H1 (cell line): Measurements from ENCODE around the gene MPHOSPH9. TPM values are rescaled to one million over a fixed set of nuclear protein-coding genes. Genes with fewer than 3 reads are reported as not detected.

ENCODE experiments used
- CTCF ChIA-PET: fragments of 300-600 bp; sonication (Branson Sonifier 250); formaldehyde crosslinking; loops from one replicate; lab custom pipeline; 2021; ENCODE audit not compliant: partially characterized antibody; lab: Charles Lee
- POLR2A ChIA-PET: fragments of 300-600 bp; sonication (Branson Sonifier 250); formaldehyde crosslinking; loops from one replicate; lab custom pipeline; 2021; ENCODE audit warnings: inconsistent platforms; ENCODE audit not compliant: partially characterized antibody; lab: Charles Lee
- DNase-seq, 2 experiments: peaks; one replicate each; pipeline versions ENCODE4 v3.0.0 to v3.0.0-alpha.2; 2010 to 2022; ENCODE audit warnings: low spot score in 2 of 2, low read depth in 1 of 2, mixed read lengths in 1 of 2
- FAIRE-seq: peaks from 2 replicates; lab custom pipeline; 2011; peaks lifted over from hg19 to GRCh38; lab: Jason Lieb, UNC
- H2AFZ ChIP-seq: 2 replicates; pipeline ENCODE4 v1.8.1; 2012; ENCODE audit warnings: low read length, inconsistent platforms
- H2AK5ac ChIP-seq: 2 replicates; pipeline ENCODE4 v1.6.1; 2013; ENCODE audit warnings: low read depth, low read length
- H2BK120ac ChIP-seq: replicated peaks from 2 replicates; pipeline ENCODE3; 2013; ENCODE audit warnings: low read depth, low read length, inconsistent platforms
- H2BK12ac ChIP-seq: 2 replicates; pipeline ENCODE4 v1.6.1; 2013; ENCODE audit warnings: low read depth, low read length
- H2BK15ac ChIP-seq: 2 replicates; pipeline ENCODE4 v1.6.1; 2013; ENCODE audit warnings: low read length
- H2BK20ac ChIP-seq: 2 replicates; pipeline ENCODE4 v1.6.1; 2013; ENCODE audit warnings: low read length
- H2BK5ac ChIP-seq: 2 replicates; pipeline ENCODE4 v1.6.1; 2013; ENCODE audit warnings: low read depth, low read length
- H3K14ac ChIP-seq: 2 replicates; pipeline ENCODE4 v1.6.1; 2013; ENCODE audit warnings: inconsistent platforms; ENCODE audit not compliant: insufficient read length
- H3K18ac ChIP-seq: 2 replicates; pipeline ENCODE4 v1.6.1; 2013; ENCODE audit warnings: low read length; ENCODE audit errors: extremely low read depth
- H3K23ac ChIP-seq: 2 replicates; pipeline ENCODE4 v1.6.1; 2013; ENCODE audit warnings: inconsistent platforms; ENCODE audit not compliant: insufficient read length
- H3K23me2 ChIP-seq: 2 replicates; pipeline ENCODE4 v1.6.1; 2013; ENCODE audit warnings: low read depth, low read length
- H3K27ac ChIP-seq: 2 replicates; pipeline ENCODE4 v1.6.1; 2011; ENCODE audit warnings: low read depth, low read length, inconsistent platforms
- H3K27me3 ChIP-seq, 4 experiments: replicated peaks in 1 of 4; 1 replicate in 1 of 4; 2 replicates in 3 of 4; pipeline versions ENCODE4 v1.6.1 to v1.8.1; 2011 to 2013; ENCODE audit warnings: low read length in 3 of 4, mild to moderate bottlenecking in 3 of 4, inconsistent platforms in 2 of 4, mixed read lengths in 2 of 4, moderate library complexity in 1 of 4; ENCODE audit not compliant: control insufficient read depth in 3 of 4, insufficient read depth in 3 of 4; ENCODE audit errors: extremely low read depth in 1 of 4
- H3K36me3 ChIP-seq, 4 experiments: 2 replicates each; pipeline versions ENCODE4 v1.6.1 to v1.8.1; 2011 to 2013; ENCODE audit warnings: mild to moderate bottlenecking in 4 of 4, low read length in 3 of 4, moderate library complexity in 2 of 4, control low read depth in 1 of 4, inconsistent platforms in 1 of 4; ENCODE audit not compliant: insufficient read depth in 4 of 4, control insufficient read depth in 2 of 4
- H3K4ac ChIP-seq: replicated peaks from 2 replicates; pipeline ENCODE3; 2013; ENCODE audit warnings: low read length, low read depth, mixed read lengths, inconsistent platforms; ENCODE audit not compliant: insufficient read length
- H3K4me1 ChIP-seq, 4 experiments: replicated peaks in 1 of 4; 1 replicate in 1 of 4; 2 replicates in 3 of 4; pipeline versions ENCODE4 v1.6.1 to v1.8.1; 2011 to 2013; ENCODE audit warnings: low read length in 3 of 4, inconsistent platforms in 2 of 4, mixed read lengths in 1 of 4; ENCODE audit not compliant: insufficient read depth in 4 of 4, control insufficient read depth in 3 of 4
- H3K4me2 ChIP-seq, 2 experiments: 2 replicates each; pipeline versions ENCODE4 v1.6.1 to v1.8.1; 2011 to 2013; ENCODE audit warnings: low read depth in 2 of 2, low read length in 2 of 2, control low read depth in 1 of 2, inconsistent platforms in 1 of 2, mild to moderate bottlenecking in 1 of 2; ENCODE audit not compliant: insufficient read depth in 1 of 2
- H3K4me3 ChIP-seq, 4 experiments: fragments of 200-600, 300-600 bp in 1 of 4; sonication (generic), shearing (Covaris generic), sonication (Bioruptor Twin) in 1 of 4; 2 replicates each; pipeline versions ENCODE4 v1.5.1 to v1.8.1; 2011 to 2016; ENCODE audit warnings: low read length in 4 of 4, low read depth in 3 of 4, control low read depth in 2 of 4, inconsistent platforms in 2 of 4, mild to moderate bottlenecking in 2 of 4, mixed read lengths in 1 of 4, moderate library complexity in 1 of 4; ENCODE audit not compliant: insufficient read depth in 2 of 4; ENCODE audit errors: extremely low read depth in 1 of 4
- H3K56ac ChIP-seq: replicated peaks from 2 replicates; pipeline ENCODE3; 2013; ENCODE audit warnings: low read depth, mild to moderate bottlenecking, mixed read lengths, low read length, inconsistent platforms; ENCODE audit not compliant: insufficient read length
- H3K79me1 ChIP-seq: 2 replicates; pipeline ENCODE4 v1.6.1; 2013; ENCODE audit warnings: low read depth, low read length, control low read depth
- H3K79me2 ChIP-seq, 2 experiments: 2 replicates each; pipeline versions ENCODE4 v1.6.1 to v1.8.1; 2012 to 2013; ENCODE audit warnings: low read length in 2 of 2, mild to moderate bottlenecking in 2 of 2, inconsistent platforms in 1 of 2; ENCODE audit not compliant: insufficient read depth in 2 of 2, control insufficient read depth in 1 of 2
- H3K9ac ChIP-seq, 4 experiments: replicated peaks in 1 of 4; 1 replicate in 1 of 4; 2 replicates in 3 of 4; pipeline versions ENCODE4 v1.6.1 to v1.8.1; 2011 to 2013; ENCODE audit warnings: low read depth in 3 of 4, low read length in 3 of 4, control low read depth in 2 of 4, mild to moderate bottlenecking in 2 of 4, moderate library complexity in 2 of 4, inconsistent platforms in 1 of 4; ENCODE audit errors: extremely low read depth in 1 of 4
- H3K9me3 ChIP-seq, 2 experiments: 2 replicates each; pipeline versions ENCODE4 v1.6.1 to v1.8.1; 2012 to 2013; ENCODE audit warnings: mild to moderate bottlenecking in 2 of 2, moderate library complexity in 2 of 2, control low read depth in 1 of 2, inconsistent platforms in 1 of 2, low read depth in 1 of 2, low read length in 1 of 2, mixed read lengths in 1 of 2; ENCODE audit not compliant: insufficient read depth in 2 of 2
- H4K20me1 ChIP-seq, 2 experiments: replicated peaks in 1 of 2; 2 replicates each; pipeline versions ENCODE3 to v1.8.1; 2011 to 2013; ENCODE audit warnings: inconsistent platforms in 2 of 2, low read length in 2 of 2, mild to moderate bottlenecking in 1 of 2; ENCODE audit not compliant: insufficient read depth in 2 of 2, control insufficient read depth in 1 of 2
- H4K5ac ChIP-seq: 2 replicates; pipeline ENCODE4 v1.6.1; 2013; ENCODE audit warnings: low read length, low read depth, mixed read lengths, inconsistent platforms; ENCODE audit not compliant: insufficient read length
- H4K8ac ChIP-seq: 2 replicates; pipeline ENCODE4 v1.8.0; 2013; ENCODE audit warnings: mild to moderate bottlenecking, moderate library complexity, low read length, inconsistent platforms; ENCODE audit not compliant: insufficient read depth; ENCODE audit errors: extremely low read depth
- H4K91ac ChIP-seq: replicated peaks from 2 replicates; pipeline ENCODE3; 2013; ENCODE audit warnings: low read length, mixed read lengths, inconsistent platforms; ENCODE audit not compliant: insufficient read length
- EP300 ChIP-seq, 2 experiments: IDR thresholded peaks; 1 replicate in 1 of 2; 2 replicates in 1 of 2; pipeline ENCODE4 v1.6.1; 2011 to 2012; ENCODE audit warnings: low read depth in 2 of 2, low read length in 2 of 2, mild to moderate bottlenecking in 2 of 2, borderline replicate concordance in 1 of 2, inconsistent platforms in 1 of 2, moderate library complexity in 1 of 2
- HDAC2 ChIP-seq, 2 experiments: fragments of 300-600 bp in 1 of 2; sonication (generic) in 1 of 2; IDR thresholded peaks; 2 replicates each; pipeline ENCODE4 v1.6.1; 2011 to 2012; ENCODE audit warnings: low read depth in 2 of 2, low read length in 2 of 2, mild to moderate bottlenecking in 2 of 2, moderate library complexity in 2 of 2, borderline replicate concordance in 1 of 2, inconsistent platforms in 1 of 2
- JUN ChIP-seq: IDR thresholded peaks from 2 replicates; pipeline ENCODE4 v1.6.1; 2011; ENCODE audit warnings: low read depth, mild to moderate bottlenecking, improper control_type of control experiment, low read length
- NRF1 ChIP-seq: IDR thresholded peaks from 2 replicates; pipeline ENCODE4 v1.6.1; 2011; ENCODE audit warnings: mild to moderate bottlenecking, low read depth, low read length, improper control_type of control experiment
- PHF8 ChIP-seq: fragments of 200-600 bp; sonication (generic); conservative IDR thresholded peaks from 2 replicates; pipeline ENCODE4 v1.7.1; 2012; ENCODE audit warnings: low read depth, mild to moderate bottlenecking, inconsistent platforms, low read length, moderate library complexity
- RNF2 ChIP-seq: fragments of 200-900, 300-1000 bp; sonication (generic); IDR thresholded peaks from 2 replicates; pipeline ENCODE4 v1.7.1; 2016; ENCODE audit warnings: borderline replicate concordance, low read depth, mild to moderate bottlenecking, antibody characterized with exemption, low read length; ENCODE audit not compliant: poor library complexity, severe bottlenecking; ENCODE audit errors: missing control alignments
- RXRA ChIP-seq: IDR thresholded peaks from 2 replicates; pipeline ENCODE4 v1.6.1; 2011; ENCODE audit warnings: low read depth, mild to moderate bottlenecking, low read length, moderate library complexity; ENCODE audit not compliant: insufficient read depth
- TBP ChIP-seq: IDR thresholded peaks from 2 replicates; pipeline ENCODE4 v1.6.1; 2011; ENCODE audit warnings: low read depth, low read length, improper control_type of control experiment
- WGBS, 2 experiments: shearing (Covaris generic) in 1 of 2; methylation state at CpG; one replicate each; pipeline versions ENCODE4 v1.1.6 to v1.1.7; 2013 to 2015; ENCODE audit warnings: low lambda C conversion rate in 2 of 2, mixed read lengths in 2 of 2, inconsistent platforms in 1 of 2, low coverage in 1 of 2, missing lambda C conversion rate in 1 of 2; ENCODE audit not compliant: insufficient replicate concordance in 2 of 2, insufficient coverage in 1 of 2, insufficient read length in 1 of 2; ENCODE audit errors: extremely low coverage in 1 of 2, missing lambda C conversion rate in 1 of 2; 5-methylcytosine and 5-hydroxymethylcytosine counted together
- polyA plus RNA-seq, 7 experiments: library from polyadenylated mRNA; depleted of rRNA in 3 of 7; stranded (reverse) in 5 of 7; unstranded in 2 of 7; fragments of >200 nt in 5 of 7; fragments of 200-250 nt in 2 of 7; gene quantifications; 1 replicate in 5 of 7; 2 replicates in 1 of 7; 4 replicates in 1 of 7; pipeline versions ENCODE4 v1.2.1 to v1.2.3, GENCODE V29; 2011 to 2013; ENCODE audit warnings: missing spikeins in 2 of 7, mixed read lengths in 2 of 7
- total RNA-seq: library from RNA; stranded (reverse); fragmentation: NEBNext Ultra II Directional; extraction: Animal tissue kit (Norgen Biotek cat#: 25700); gene quantifications from 2 replicates; pipeline ENCODE4 v1.2.1, GENCODE V29; 2021

MPHOSPH9 gene
- total and polyA plus RNA-seq, 2 of the 8 experiments (the other 6 are each of a cell fraction or from before 2014, with no cell fraction given), result 8.8 to 48.8 TPM

GRCh38 chr12:123135688-123136087 is 97.3 kb downstream of the MPHOSPH9 start:
- Histone ChIP-seq H4K5ac (no peak overlapping the region), H2BK120ac (no peak overlapping the region), H3K9ac (no peak overlapping the region), H3K9me3 (no peaks in the 10 kb centered on the region), H3K18ac (no peak overlapping the region), H3K79me2 (no peaks in the 10 kb centered on the region), H3K79me1 (no peaks in the 10 kb centered on the region), H3K36me3 (no peaks in the 10 kb centered on the region), H3K4ac (no peak overlapping the region), H2BK15ac (no peak overlapping the region), H4K8ac (no peak overlapping the region), H2BK12ac (no peak overlapping the region), H3K56ac (no peak overlapping the region), H3K4me2 (no peak overlapping the region), H3K27me3 (no peaks in the 10 kb centered on the region), H3K23ac (no peak overlapping the region), H3K27ac (no peak overlapping the region), H4K91ac (no peak overlapping the region), H3K4me3 (no peak overlapping the region), H2AK5ac (no peak overlapping the region), H2BK5ac (no peak overlapping the region), H3K4me1 (peaks cover 0 to 5% (median 0%) of the 10 kb centered on the region in 4 experiments; a peak in 2 of 7 replicates), H2AFZ (no peak overlapping the region), H4K20me1 (no peaks in the 10 kb centered on the region), H2BK20ac (no peak overlapping the region), H3K23me2 (no peaks in the 10 kb centered on the region; the same call in 1 of the 2 replicates), H3K14ac (no peak overlapping the region)
- 86% methylated on average over 8 of the region's 8 CpGs; no CpG with 5 or more reads in 1 of the 2 experiments for WGBS, 2 experiments
- no peak for FAIRE-seq
- ChIA-PET POLR2A (interaction anchor here (1.5 kb wide), 1 partner anchor 34 kb away, joined by 3 read pairs; no protein-coding TSS in a partner anchor), CTCF (interaction anchor here (0.7 to 1.3 kb wide), 4 partner anchors 51 to 103 kb away, joined by 3 to 4 read pairs (median 3); no protein-coding TSS in a partner anchor)
- no peak for DNase-seq
- TF ChIP-seq PHF8 (no peak), HDAC2 (IDR thresholded peaks at IDR 0.05; ENCODE audit: borderline replicate concordance in 1 of 2, low read depth in 2 of 2, low read length in 2 of 2) (no peak), RXRA (no peak), TBP (no peak), EP300 (IDR thresholded peaks at IDR 0.05; ENCODE audit: borderline replicate concordance in 1 of 2, low read depth in 2 of 2, low read length in 2 of 2) (no peak), NRF1 (no peak), JUN (no peak), RNF2 (no peak)
